ENCODE measurements around the gene SLC5A11.
"Not testable (repeated sequence)": the region's sequence is repeated elsewhere in the genome, so short reads cannot be mapped to it uniquely, and the experiment has no call there.

Gene SLC5A11

GRCh38 chr16:24883714-24884151 is 38.0 kb downstream of the SLC5A11 start:
- H3K4me3 ChIP-seq (ENCODE audit: low read depth, low read length): no peak overlapping the region
- DNase-seq (ENCODE audit: low read depth): no peak
- no peak for TF ChIP-seq CTCF (conservative IDR thresholded peaks at IDR 0.05; ENCODE audit: low read depth, low read length)

- DNase-seq (ENCODE audit: low read depth): no peak
- H3K4me3 ChIP-seq (ENCODE audit: low read depth, low read length): no peak overlapping the region
- no peak for TF ChIP-seq CTCF (conservative IDR thresholded peaks at IDR 0.05; ENCODE audit: low read depth, low read length)
Measured at GRCh38 chr16:24887472-24887871, 41.7 kb downstream of the SLC5A11 start.

- no peak overlapping the region for H3K4me3 ChIP-seq (ENCODE audit: low read depth, low read length)
- no peak for DNase-seq (ENCODE audit: low read depth)
- no peak for TF ChIP-seq CTCF (conservative IDR thresholded peaks at IDR 0.05; ENCODE audit: low read depth, low read length)
Measured at GRCh38 chr16:24890746-24891145, 45.0 kb downstream of the SLC5A11 start.

GRCh38 chr16:24896439-24896838 is 50.7 kb downstream of the SLC5A11 start:
- no peak overlapping the region for H3K4me3 ChIP-seq (ENCODE audit: low read depth, low read length)
- no peak for TF ChIP-seq CTCF (conservative IDR thresholded peaks at IDR 0.05; ENCODE audit: low read depth, low read length)
- DNase-seq (ENCODE audit: low read depth): no peak

GRCh38 chr16:24897522-24897921 is 51.8 kb downstream of the SLC5A11 start:
- DNase-seq (ENCODE audit: low read depth); H3K4me3 ChIP-seq (ENCODE audit: low read depth, low read length): not testable (repeated sequence)

- no peak for DNase-seq (ENCODE audit: low read depth)
- no peak for TF ChIP-seq CTCF (conservative IDR thresholded peaks at IDR 0.05; ENCODE audit: low read depth, low read length)
- H3K4me3 ChIP-seq (ENCODE audit: low read depth, low read length): no peak overlapping the region
Measured at GRCh38 chr16:24900230-24900629, 54.5 kb downstream of the SLC5A11 start.

- H3K4me3 ChIP-seq (ENCODE audit: low read depth, low read length): no peak overlapping the region
- DNase-seq (ENCODE audit: low read depth): peak; percentile 58
- peak; percentile 60 for TF ChIP-seq CTCF (conservative IDR thresholded peaks at IDR 0.05; ENCODE audit: low read depth, low read length)
Measured at GRCh38 chr16:24906199-24906808, 60.5 kb downstream of the SLC5A11 start.

Data from choroid plexus epithelial cell (primary cell).